Kasumi-1 (cell line): ENCODE data around the gene HEXIM1.

Source experiments
- DNase-seq, 2 experiments: peaks; one replicate each; lab custom pipeline; 2025; lab: John Stamatoyannopoulos, UW

Gene HEXIM1

DNA sequence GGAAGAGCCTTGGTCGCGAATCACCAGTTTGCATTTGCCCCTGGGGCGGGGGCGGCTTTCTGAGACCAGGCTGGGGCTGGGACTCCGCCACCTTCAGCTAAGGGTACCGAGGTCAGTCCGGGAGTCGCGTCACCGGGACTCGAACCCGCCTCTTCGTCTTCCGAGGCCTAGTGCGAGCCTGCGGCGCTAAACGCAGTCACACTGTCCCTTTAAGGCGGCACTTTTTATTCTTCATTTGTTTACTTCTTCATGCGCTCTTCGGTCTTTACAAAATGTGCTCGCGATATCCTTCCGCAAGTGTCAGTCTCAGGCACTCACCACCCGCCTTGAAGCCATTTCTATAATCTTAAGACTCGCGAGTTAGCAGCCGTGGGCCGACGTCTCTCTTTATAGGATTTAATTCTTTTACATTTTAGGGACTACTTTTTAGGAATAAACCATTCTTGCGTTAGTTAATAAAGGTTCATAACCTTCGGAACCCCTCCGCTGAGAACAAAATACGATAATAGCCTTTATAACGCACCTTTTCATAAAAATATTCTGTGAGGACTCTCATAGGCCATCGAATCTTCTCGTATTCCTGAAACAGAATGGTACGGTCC lies 593 bp upstream of the HEXIM1 start:
- peak; percentile 92 to 96 for DNase-seq

- DNase-seq: peak; percentile 87
These were observed 878 bp downstream of the HEXIM1 start for GRCh38 chr17:45149037-45149668.

DNA sequence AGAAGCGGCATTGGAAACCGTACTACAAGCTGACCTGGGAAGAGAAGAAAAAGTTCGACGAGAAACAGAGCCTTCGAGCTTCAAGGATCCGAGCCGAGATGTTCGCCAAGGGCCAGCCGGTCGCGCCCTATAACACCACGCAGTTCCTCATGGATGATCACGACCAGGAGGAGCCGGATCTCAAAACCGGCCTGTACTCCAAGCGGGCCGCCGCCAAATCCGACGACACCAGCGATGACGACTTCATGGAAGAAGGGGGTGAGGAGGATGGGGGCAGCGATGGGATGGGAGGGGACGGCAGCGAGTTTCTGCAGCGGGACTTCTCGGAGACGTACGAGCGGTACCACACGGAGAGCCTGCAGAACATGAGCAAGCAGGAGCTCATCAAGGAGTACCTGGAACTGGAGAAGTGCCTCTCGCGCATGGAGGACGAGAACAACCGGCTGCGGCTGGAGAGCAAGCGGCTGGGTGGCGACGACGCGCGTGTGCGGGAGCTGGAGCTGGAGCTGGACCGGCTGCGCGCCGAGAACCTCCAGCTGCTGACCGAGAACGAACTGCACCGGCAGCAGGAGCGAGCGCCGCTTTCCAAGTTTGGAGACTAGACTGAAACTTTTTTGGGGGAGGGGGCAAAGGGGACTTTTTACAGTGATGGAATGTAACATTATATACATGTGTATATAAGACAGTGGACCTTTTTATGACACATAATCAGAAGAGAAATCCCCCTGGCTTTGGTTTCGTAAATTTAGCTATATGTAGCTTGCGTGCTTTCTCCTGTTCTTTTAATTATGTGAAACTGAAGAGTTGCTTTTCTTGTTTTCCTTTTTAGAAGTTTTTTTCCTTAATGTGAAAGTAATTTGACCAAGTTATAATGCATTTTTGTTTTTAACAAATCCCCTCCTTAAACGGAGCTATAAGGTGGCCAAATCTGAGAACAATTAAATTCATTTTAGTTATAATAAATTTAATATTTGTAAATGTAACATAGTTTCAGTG lies 1.7 kb downstream of the HEXIM1 start:
- DNase-seq: peak; percentile 63 to 67

DNA sequence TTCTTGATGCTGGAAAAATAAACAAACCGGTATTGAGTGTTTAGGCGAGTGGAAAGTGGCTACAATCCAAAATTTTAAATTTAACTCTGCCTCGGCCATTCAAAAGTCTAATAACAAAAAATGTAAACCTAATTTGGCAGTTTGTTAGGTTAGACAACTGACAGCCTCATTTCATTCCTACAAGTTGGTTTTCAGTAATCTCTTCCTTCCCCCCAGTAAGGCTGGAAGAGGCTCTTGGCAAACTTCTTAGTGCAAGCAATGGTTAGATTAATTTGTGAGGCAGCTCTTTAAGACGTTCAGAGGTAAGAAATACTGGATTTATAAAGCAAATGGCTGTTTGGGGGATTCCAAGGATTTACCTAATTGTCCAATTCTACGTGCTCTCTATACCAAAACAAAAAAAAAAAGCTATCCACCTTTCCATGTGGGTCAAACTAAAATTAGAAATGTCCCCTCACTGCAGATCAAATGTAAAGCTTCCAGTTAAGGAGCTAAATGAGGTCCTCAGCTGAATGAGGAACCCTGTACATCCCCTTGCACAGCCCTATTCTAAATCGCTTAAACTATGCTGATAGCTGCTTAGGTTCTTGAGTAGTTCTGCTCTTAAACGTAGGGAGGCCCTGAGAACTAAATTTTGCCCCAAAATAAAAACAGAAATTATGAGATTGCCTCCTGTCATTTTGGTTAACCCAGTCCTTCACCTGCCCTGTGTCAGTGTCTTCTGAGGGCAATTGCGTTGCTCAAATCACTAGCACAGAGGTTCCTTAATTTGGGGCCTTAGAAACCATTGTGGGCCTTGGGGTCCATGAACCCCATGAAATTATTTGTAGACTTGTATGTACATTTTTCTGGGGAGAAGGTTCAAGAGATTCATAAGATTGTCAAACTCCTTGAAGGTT lies 2.9 kb downstream of the HEXIM1 start:
- DNase-seq: peak; percentile 38 to 66

DNA sequence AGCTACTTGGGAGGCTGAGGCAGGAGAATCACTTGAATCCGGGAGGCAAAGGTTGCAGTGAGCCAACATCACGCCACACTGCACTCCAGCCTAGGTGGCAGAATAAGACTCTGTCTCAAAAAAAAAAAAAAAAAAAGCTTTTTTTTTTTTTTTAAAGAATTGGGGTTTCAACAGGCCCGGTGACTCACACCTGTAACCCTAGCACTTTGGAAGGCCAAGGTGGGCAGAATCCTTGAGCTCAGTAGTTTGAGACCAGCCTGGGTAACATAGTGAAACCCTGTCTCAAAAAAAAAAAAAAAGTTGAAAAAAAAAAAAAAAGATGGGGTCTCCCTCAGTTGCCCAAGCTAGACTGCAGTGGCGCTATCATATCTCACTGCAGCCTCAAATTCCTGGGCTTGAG lies 6.8 kb downstream of the HEXIM1 start:
- DNase-seq: no peak

- peak; percentile 19 to 26 for DNase-seq
These were observed 7.2 kb downstream of the HEXIM1 start for GRCh38 chr17:45155483-45155882.

DNA sequence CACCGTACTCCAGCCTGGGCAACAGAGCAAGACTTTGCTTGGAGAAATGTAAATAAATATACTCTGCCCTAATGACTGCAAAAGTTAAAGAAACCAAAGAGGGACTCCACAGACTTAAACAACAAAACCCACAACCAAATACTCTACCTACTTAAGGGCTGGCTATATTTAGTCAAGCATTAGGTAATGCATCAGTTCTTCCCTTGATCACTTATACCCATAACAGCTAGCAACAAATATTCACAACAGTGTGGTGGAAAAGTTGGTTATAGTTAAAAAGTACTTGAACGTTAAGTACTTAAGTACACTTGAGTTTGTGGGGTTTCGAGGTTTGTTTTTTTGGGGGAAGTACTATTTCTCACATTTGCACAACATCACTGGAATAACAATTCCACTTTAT lies 8.0 kb downstream of the HEXIM1 start:
- DNase-seq: no peak

DNA sequence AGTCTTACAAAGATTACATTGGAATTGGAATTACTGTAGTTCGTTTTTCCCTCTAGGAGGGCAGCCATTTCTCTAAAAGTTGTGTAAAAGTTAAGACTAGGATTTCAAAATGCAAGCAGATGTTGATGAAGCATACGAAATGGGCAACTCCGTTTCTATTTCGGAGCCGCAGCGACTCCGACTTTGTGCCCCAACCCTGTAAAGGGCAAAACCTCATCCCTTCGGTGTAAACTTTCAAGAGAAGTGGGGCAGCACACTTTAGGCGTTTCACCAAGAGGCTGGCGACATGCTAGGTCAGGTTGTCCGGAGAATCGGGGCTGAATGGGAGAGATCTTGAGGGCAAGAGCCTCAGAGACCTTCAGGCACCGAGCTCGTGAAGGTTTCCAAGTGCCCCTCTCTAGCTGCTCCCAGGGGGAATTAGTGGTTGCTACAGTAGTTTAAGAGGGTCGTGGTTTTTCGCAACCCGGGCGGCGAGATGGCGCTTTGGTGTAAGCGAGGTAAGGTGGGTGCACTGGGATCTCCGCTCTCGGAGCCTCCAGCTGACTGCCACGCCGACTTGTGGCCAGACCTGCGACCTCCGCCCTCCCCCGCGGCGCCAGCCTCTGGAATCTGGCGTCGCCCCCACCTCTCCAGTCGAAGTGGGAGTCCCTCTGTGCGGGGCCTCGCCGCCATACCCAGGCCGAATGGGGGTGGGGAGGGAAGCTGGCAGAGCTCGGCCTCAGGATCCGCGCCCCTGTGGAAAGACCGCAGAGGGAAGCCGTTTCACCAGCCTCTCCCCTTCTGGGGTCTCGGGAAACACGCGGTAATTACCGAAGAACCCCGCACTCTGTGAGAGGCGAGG lies 12.4 kb downstream of the HEXIM1 start:
- DNase-seq: peak; percentile 42 to 57

DNA sequence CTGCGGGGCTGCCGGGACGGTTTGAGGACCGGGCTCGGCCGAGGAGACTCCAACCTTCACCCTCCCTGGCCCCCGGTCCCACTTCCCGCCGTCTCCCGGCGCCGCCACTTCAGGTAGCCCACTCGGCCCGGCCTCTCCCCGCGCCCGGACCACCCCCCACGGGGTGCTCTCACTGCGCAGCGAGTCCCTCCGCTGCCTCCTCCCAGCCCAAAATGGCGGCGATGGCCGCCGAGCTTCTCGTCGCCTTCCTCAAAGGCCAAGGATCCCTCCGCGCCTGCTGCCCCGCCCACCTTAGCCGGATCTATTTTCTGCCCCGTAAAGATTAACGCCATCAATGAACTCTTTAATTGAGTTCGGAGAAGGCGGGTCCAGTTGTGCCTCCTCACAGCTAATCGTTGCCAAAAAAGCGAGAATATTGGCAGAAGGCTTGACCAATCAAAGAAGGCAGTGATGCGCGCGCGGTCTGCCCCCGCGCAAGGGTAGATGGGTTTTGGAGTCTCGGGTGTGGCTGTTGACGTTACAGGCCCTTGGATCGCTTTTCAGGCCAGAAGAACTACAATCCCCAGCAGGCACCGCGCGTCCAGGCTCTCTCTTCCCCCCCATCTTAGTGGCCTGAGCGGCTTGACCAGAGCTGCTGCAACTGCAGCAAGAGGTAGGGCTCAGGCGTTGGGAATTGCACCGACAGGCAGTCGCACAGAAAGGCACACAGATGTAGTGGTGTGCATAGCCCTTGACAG lies 13.2 kb downstream of the HEXIM1 start, which contains the start of gene HEXIM2:
TSS of gene HEXIM2 (plus strand) at position 588 of the 737 bp plus-strand sequence. CDS start 919 bp downstream, outside the sequence.
- peak; percentile 99 for DNase-seq

DNA sequence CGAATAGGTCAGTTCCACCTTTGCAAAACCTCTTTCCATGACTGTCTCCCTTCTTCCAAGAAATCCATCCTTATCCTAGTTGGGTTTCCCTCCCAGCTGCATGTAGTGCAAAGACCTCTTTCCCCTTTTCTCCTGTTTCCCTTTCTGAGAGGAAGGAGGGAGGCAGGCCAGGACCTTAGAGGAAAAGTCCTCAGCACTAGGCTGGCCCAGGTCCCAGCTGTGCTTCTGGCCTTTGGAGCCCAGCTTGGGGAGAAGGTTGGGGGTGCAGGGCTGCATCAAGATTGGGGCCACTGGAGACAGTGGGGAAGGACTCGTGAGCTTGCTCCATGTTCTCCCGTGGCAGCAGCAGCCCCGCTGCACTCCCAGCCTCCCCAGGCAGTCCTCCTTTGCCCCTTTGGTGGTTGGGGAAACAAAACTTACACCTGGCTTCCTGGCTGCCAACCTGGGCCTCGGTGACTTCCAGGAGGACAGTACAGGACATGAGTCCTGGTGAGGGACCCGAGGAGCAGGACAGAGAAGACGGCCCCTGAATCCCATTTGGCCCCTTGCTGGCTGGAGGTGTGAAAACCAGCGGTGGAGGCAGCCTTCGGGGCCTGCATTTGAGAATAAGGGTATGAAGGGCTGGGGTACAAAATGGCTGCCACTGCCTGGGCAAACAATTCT lies 13.9 kb downstream of the HEXIM1 start:
- DNase-seq: no peak

DNA sequence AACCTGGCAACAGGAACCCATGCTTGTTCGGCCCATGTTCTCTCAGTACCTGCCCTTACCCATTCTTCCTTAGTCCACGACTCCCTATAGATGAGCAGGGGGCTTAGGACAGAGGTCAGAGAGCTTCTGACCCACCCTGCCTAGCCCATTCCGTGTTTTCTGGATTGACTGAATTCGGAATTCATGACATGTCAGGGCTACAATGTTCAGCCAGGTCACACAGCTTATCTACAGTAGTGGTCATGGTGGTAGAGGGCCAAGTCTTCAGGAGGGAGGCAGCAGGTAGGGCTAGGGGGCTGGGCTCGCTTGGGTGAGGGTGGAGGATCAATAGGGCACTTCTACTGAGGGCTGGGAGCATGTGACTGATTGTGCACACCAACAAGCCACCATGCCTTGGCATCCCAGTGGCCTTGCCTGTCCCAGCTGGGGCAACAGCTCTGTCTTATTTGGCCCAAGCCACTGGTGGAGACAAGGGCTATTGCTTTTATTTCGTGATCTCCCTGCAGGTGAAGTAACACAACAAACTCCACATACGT lies 16.5 kb downstream of the HEXIM1 start:
- no peak for DNase-seq

GRCh38 chr17:45168991-45169752 lies 20.9 kb downstream of the HEXIM1 start:
- DNase-seq: no peak

GRCh38 chr17:45170280-45170930 lies 22.1 kb downstream of the HEXIM1 start:
- no peak for DNase-seq

- no peak for DNase-seq
These were observed 22.7 kb downstream of the HEXIM1 start for GRCh38 chr17:45170931-45171337.

DNA sequence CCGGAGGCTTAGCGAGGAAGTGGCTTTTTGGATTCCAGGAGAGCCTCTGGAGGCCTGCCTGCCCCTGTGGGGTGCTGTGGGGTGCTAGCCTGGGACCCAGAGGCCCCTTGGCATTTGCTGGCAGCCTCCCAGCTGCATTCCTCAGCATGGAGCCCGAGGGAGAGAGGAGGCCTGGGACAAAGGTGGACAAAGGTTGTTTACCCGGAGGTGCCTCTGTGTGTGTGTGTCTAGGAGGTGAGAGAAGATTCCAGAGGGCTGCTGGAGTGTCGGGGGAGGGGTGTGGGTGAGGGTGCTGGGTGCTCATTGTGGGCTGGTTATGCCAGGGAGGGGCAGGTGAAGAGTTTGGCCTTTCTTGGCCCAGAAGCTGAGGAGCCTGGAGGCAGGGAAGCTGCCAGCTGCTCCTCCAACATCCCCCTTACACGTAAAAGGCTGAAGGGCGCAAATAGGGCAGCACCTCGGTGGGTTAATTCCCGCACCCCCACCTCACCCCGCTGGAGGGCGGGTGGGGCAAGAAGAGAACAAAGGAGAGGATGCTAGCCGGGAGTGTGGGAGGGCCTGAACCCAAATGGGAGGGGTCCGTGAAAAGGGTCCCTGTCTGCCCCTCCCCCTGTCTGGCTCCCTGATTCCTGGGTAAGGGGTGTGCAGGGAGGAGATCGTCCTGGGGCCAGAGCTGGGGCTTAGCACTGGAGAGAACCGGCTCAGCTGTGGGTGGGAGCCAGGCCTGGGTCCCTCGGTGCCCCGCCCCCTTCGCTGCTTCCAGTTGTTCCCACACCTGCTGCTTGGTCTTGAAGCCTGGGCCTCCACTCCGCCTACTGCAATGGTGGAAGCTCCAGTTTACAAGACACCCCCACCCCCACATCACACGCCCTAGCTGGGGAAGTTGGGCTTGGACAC lies 23.3 kb downstream of the HEXIM1 start:
- DNase-seq: no peak

DNA sequence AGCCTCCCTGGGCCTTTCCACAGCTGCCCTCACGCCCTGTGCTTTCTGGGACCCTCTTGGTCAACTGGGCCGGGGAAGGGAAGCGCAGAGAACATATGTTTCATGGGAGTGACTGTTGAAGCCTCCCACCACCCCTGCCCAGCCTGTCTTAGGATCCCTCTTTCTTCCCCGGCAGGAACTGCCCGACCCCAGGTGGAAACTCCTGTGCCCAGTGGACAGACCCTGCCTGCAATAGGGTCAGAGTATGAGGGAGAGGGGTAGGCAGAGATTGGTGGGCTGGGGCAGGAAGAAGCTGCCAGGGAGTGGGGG lies 23.9 kb downstream of the HEXIM1 start:
- no peak for DNase-seq
